GM19452 (cell line): ENCODE measurements around the gene APOBEC3C.
"Not testable (repeated sequence)": the region's sequence is repeated elsewhere in the genome, so short reads cannot be mapped to it uniquely, and the experiment has no call there.

Experiments
- ATAC-seq: cut with Tn5 transposase; IDR thresholded peaks from one replicate; pipeline ENCODE4 v1.9.1; 2021; ENCODE audit not compliant: unreplicated experiment

APOBEC3C gene

GRCh38 chr22:39055658-39056057 lies 41.6 kb downstream of the APOBEC3C start:
- no peak for ATAC-seq

- ATAC-seq: not testable (repeated sequence)
Measured at GRCh38 chr22:39061290-39061689, 47.2 kb downstream of the APOBEC3C start.

GRCh38 chr22:39061951-39062350 lies 47.9 kb downstream of the APOBEC3C start:
- ATAC-seq: not testable (repeated sequence)

GRCh38 chr22:39063904-39064303 lies 49.8 kb downstream of the APOBEC3C start:
- not testable (repeated sequence) for ATAC-seq

GRCh38 chr22:39066442-39067276 lies 52.6 kb downstream of the APOBEC3C start:
- ATAC-seq: not testable (repeated sequence)

GRCh38 chr22:39068033-39068785 lies 54.2 kb downstream of the APOBEC3C start:
- no peak for ATAC-seq
